GM18867 (cell line): ENCODE data around the gene CNOT6L.
A peak's percentile ranks its signal among the peaks of the same experiment; 100 is the strongest.
"Not testable (repeated sequence)": the region's sequence is repeated elsewhere in the genome, so short reads cannot be mapped to it uniquely, and the experiment has no call there.

Experiments used
- ATAC-seq: cut with Tn5 transposase; IDR thresholded peaks from one replicate; pipeline ENCODE4 v1.9.1; 2021; ENCODE audit warnings: mild to moderate bottlenecking, moderate library complexity; ENCODE audit not compliant: unreplicated experiment

Gene CNOT6L

GRCh38 chr4:77818602-77819403 is at the start of gene CNOT6L:
Gene CNOT6L (minus strand): TSS chr4:77819368. CDS start chr4:77819308, 60 bp downstream.
- peak; percentile 37 for ATAC-seq

GRCh38 chr4:77865259-77865658 is 46.1 kb upstream of the CNOT6L start:
- ATAC-seq: no peak

- not testable (repeated sequence) for ATAC-seq
These were observed 44.2 kb upstream of the CNOT6L start for GRCh38 chr4:77863341-77863740.

- peak; percentile 85 for ATAC-seq
These were observed 43.5 kb upstream of the CNOT6L start, which contains the start of gene MRPL1 for GRCh38 chr4:77862478-77863216. Gene MRPL1 (plus strand): TSS chr4:77862830. CDS start chr4:77862849, 19 bp downstream.

GRCh38 chr4:77861495-77861894 is 42.3 kb upstream of the CNOT6L start:
- ATAC-seq: peak; percentile 19

GRCh38 chr4:77859256-77859655 is 40.1 kb upstream of the CNOT6L start:
- ATAC-seq: no peak

GRCh38 chr4:77856152-77856551 is 37.0 kb upstream of the CNOT6L start:
- ATAC-seq: no peak

GRCh38 chr4:77854431-77855111 is 35.4 kb upstream of the CNOT6L start:
- ATAC-seq: no peak

GRCh38 chr4:77852892-77853495 is 33.8 kb upstream of the CNOT6L start:
- peak; percentile 86 for ATAC-seq

- no peak for ATAC-seq
These were observed 30.3 kb upstream of the CNOT6L start for GRCh38 chr4:77849278-77849965.

- ATAC-seq: no peak
These were observed 29.3 kb upstream of the CNOT6L start for GRCh38 chr4:77848508-77848907.

GRCh38 chr4:77845929-77846328 is 26.8 kb upstream of the CNOT6L start:
- ATAC-seq: no peak

GRCh38 chr4:77845400-77845799 is 26.2 kb upstream of the CNOT6L start:
- no peak for ATAC-seq

- ATAC-seq: no peak
These were observed 25.2 kb upstream of the CNOT6L start for GRCh38 chr4:77844363-77844762.

- ATAC-seq: no peak
These were observed 24.5 kb upstream of the CNOT6L start for GRCh38 chr4:77843628-77844027.

- no peak for ATAC-seq
These were observed 15.2 kb upstream of the CNOT6L start for GRCh38 chr4:77834403-77834802.

- no peak for ATAC-seq
These were observed 14.1 kb upstream of the CNOT6L start for GRCh38 chr4:77833126-77833724.

GRCh38 chr4:77827343-77827742 is 8.2 kb upstream of the CNOT6L start:
- ATAC-seq: peak; percentile 85

- ATAC-seq: no peak
These were observed 7.1 kb upstream of the CNOT6L start for GRCh38 chr4:77826275-77826674.

- ATAC-seq: no peak
These were observed 2.6 kb upstream of the CNOT6L start for GRCh38 chr4:77821775-77822174.
